Measurements from ENCODE around the gene ARHGAP35. TPM values are rescaled to one million over a fixed set of nuclear protein-coding genes. Genes with fewer than 3 reads are reported as not detected.

ARHGAP35 gene
- total RNA-seq, 6 experiments from 2014 or later: 33.5 to 54.4 (median 47.8) TPM

GRCh38 chr19:46859637-46860124 lies 1.1 kb upstream of the ARHGAP35 start:
- H3K27ac ChIP-seq: peak overlapping the region; percentile 45 to 99 (median 95)
- H3K9me3 ChIP-seq: no peaks in the 10 kb centered on the region
- H3K4me1 ChIP-seq: peaks cover 0 to 35% (median 15%) of the 10 kb centered on the region in 4 donors
- WGBS (ENCODE audit: insufficient coverage, low coverage, low lambda C conversion rate, missing lambda C conversion rate): 12% methylated on average over 13 of the region's 18 CpGs
- DNase-seq (peak; percentile 74 to 80 (median 79)), ATAC-seq (no peak)
- peak overlapping the region in 2 of 3 donors; percentile 69 to 85 for H3K4me3 ChIP-seq
- no peaks in the 10 kb centered on the region for H3K36me3 ChIP-seq
- H3K27me3 ChIP-seq: no peaks in the 10 kb centered on the region
- no peak for TF ChIP-seq CTCF (IDR thresholded peaks at IDR 0.05)
- TF ChIP-seq POLR2A (IDR thresholded peaks at IDR 0.05): no peak
- intact Hi-C loops (cut with DNase I): loop anchor here (5.0 kb wide), 2 partner anchors 128 to 133 kb away; no protein-coding TSS in a partner anchor

GRCh38 chr19:46860125-46860845 lies 512 bp upstream of the ARHGAP35 start:
- DNase-seq (peak; percentile 98 to 99 (median 98)), ATAC-seq (peak; percentile 75 to 85 (median 78))
- TF ChIP-seq POLR2A (IDR thresholded peaks at IDR 0.05): peak; percentile 91
- peak in 1 of 4 donors; percentile 6 for TF ChIP-seq CTCF (IDR thresholded peaks at IDR 0.05)
- peak overlapping the region; percentile 95 to 99 (median 98) for H3K27ac ChIP-seq
- H3K4me1 ChIP-seq: peaks cover 0 to 39% (median 18%) of the 10 kb centered on the region in 4 donors
- H3K36me3 ChIP-seq: no peaks in the 10 kb centered on the region
- no CpG with 5 or more reads among the region's 89 CpGs for WGBS (ENCODE audit: insufficient coverage, low coverage, low lambda C conversion rate, missing lambda C conversion rate)
- no peaks in the 10 kb centered on the region for H3K9me3 ChIP-seq
- H3K4me3 ChIP-seq: peak overlapping the region; percentile 69 to 95 (median 85)
- intact Hi-C loops (cut with DNase I): loop anchor here in 1 of 2 donors (5.0 kb wide), 1 partner anchor 132 kb away; no protein-coding TSS in a partner anchor
- no peaks in the 10 kb centered on the region for H3K27me3 ChIP-seq

- peaks cover 0 to 46% (median 22%) of the 10 kb centered on the region in 4 donors for H3K4me1 ChIP-seq
- peak overlapping the region; percentile 95 to 99 (median 98) for H3K27ac ChIP-seq
- DNase-seq (peak in 2 of 3 donors; percentile 50 to 66), ATAC-seq (no peak)
- WGBS (ENCODE audit: insufficient coverage, low coverage, low lambda C conversion rate, missing lambda C conversion rate): 1% methylated on average over 19 of the region's 19 CpGs
- no peaks in the 10 kb centered on the region for H3K9me3 ChIP-seq
- intact Hi-C loops (cut with DNase I): loop anchor here in 1 of 2 donors (5.0 kb wide), 1 partner anchor 130 kb away; no protein-coding TSS in a partner anchor
- TF ChIP-seq CTCF (IDR thresholded peaks at IDR 0.05) (no peak), POLR2A (IDR thresholded peaks at IDR 0.05) (peak; percentile 47)
- no peaks in the 10 kb centered on the region for H3K36me3 ChIP-seq
- no peaks in the 10 kb centered on the region for H3K27me3 ChIP-seq
- peak overlapping the region; percentile 69 to 95 (median 85) for H3K4me3 ChIP-seq
These were observed 1.1 kb downstream of the ARHGAP35 start for GRCh38 chr19:46861691-46862502.

GRCh38 chr19:46862503-46862834 lies 1.7 kb downstream of the ARHGAP35 start:
- no peak for DNase-seq

More at GRCh38 chr19:46862503-46862834, 1.7 kb downstream of the ARHGAP35 start:
- H3K4me3 ChIP-seq: peak overlapping the region; percentile 69 to 95 (median 85)
- no peak for ATAC-seq
- 17% methylated on average over 9 of the region's 9 CpGs for WGBS (ENCODE audit: insufficient coverage, low coverage, low lambda C conversion rate, missing lambda C conversion rate)
- H3K36me3 ChIP-seq: no peaks in the 10 kb centered on the region
- TF ChIP-seq CTCF (IDR thresholded peaks at IDR 0.05) (no peak), POLR2A (IDR thresholded peaks at IDR 0.05) (no peak)
- H3K27ac ChIP-seq: peak overlapping the region; percentile 95 to 99 (median 98)
- no peaks in the 10 kb centered on the region for H3K27me3 ChIP-seq
- intact Hi-C loops (cut with DNase I): loop anchor here in 1 of 2 donors (5.0 kb wide), 1 partner anchor 130 kb away; no protein-coding TSS in a partner anchor
- no peaks in the 10 kb centered on the region for H3K9me3 ChIP-seq
- peaks cover 0 to 49% (median 22%) of the 10 kb centered on the region in 4 donors for H3K4me1 ChIP-seq

All from right lobe of liver (tissue), 6 donors.